Measurements from ENCODE around the gene SDSL.

DNA sequence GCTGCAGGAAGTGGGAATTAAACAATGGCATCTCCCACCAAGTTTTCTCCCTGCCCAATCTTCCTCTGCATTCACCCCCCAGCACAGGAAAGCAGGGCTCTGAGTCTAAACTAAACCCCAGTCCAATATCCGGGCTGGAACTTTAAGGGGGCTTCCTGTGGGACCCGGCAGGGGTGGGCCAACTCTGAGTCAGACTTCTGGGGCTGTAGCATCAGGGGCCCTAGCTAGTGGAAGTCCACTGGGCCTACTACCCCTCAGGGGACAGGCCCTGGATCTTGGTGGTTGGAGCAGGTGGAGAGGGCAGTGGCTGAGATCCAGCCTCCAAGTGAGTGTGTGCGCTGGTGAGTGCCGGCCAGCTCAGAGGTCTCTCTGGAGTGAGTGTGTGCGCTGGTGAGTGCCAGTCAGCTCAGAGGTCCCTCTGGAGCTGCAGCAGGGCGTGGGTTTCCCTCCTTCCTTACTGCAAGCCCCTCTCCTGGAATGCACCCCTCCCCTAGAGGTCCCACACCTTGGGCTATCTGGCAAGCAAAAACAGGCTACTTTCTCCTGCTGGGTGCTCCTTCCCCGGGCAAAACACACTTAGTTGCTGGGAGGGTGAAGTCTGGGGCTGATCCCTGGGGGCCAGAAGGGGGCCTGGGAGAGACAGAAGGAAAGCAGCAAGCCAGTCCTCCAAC lies 55.1 kb downstream of the SDSL start:
- TF ChIP-seq, protein P1, sequence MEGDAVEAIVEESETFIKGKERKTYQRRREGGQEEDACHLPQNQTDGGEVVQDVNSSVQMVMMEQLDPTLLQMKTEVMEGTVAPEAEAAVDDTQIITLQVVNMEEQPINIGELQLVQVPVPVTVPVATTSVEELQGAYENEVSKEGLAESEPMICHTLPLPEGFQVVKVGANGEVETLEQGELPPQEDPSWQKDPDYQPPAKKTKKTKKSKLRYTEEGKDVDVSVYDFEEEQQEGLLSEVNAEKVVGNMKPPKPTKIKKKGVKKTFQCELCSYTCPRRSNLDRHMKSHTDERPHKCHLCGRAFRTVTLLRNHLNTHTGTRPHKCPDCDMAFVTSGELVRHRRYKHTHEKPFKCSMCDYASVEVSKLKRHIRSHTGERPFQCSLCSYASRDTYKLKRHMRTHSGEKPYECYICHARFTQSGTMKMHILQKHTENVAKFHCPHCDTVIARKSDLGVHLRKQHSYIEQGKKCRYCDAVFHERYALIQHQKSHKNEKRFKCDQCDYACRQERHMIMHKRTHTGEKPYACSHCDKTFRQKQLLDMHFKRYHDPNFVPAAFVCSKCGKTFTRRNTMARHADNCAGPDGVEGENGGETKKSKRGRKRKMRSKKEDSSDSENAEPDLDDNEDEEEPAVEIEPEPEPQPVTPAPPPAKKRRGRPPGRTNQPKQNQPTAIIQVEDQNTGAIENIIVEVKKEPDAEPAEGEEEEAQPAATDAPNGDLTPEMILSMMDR (conservative IDR thresholded peaks at IDR 0.05; ENCODE audit: low read length) = no peak
- TF ChIP-seq EZH2phosphoT487 (IDR thresholded peaks at IDR 0.05; ENCODE audit: borderline replicate concordance) = no peak

Measured in Loucy (cell line).